Stimulated activated CD8-positive, alpha-beta memory T cell treated with anti-CD3 and anti-CD28 coated beads, Interleukin-15, amount 100 ng/mL, for 24 hours (primary cell): Measurements from ENCODE around the gene TRIM63.

ENCODE experiments used
- DNase-seq: peaks from one replicate; pipeline ENCODE4 v3.0.0-alpha.2; 2020; ENCODE audit warnings: low read depth

The TRIM63 gene

DNA sequence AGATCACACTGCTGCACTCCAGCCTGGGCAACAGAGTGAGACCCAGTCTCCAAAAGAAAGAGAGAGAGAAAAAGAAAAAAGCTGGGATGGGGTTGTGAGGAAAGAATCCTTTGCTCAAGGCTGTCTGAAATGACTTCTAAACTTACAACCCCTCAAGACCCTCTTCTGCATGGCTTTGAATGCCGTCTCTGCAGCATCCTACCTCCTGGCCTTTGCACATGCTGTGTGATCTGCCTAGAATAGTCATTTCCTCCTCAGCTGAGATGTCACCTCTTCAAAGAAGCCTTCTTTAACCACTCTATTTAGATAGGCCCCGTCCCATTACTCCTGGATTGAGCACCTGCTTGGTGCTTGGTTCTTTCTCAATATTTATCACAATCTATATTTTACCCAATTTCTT lies 17.4 kb upstream of the TRIM63 start:
- no peak for DNase-seq

DNA sequence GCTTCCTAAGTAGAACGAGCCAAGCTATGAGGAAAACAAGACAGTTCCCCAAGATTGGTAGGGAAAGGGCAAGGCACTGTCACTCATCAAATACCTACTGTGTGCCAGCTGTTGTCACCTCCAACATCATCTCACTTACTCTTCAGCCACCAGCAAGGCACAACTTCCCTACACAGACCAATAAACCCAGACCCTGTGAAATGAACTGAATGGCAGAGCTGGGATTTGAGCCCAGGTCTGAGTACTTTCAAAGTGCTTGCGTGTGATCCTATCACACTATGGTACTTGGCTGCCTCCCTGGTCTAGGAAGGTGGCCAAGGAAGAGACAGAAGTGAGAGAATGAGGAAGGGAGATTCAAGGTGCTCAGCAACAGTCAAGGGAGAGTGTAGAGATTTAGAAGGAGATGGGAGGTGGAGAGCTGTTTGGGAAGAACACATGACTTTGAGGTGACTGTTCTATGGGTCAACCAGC lies 16.7 kb upstream of the TRIM63 start:
- DNase-seq: no peak

DNA sequence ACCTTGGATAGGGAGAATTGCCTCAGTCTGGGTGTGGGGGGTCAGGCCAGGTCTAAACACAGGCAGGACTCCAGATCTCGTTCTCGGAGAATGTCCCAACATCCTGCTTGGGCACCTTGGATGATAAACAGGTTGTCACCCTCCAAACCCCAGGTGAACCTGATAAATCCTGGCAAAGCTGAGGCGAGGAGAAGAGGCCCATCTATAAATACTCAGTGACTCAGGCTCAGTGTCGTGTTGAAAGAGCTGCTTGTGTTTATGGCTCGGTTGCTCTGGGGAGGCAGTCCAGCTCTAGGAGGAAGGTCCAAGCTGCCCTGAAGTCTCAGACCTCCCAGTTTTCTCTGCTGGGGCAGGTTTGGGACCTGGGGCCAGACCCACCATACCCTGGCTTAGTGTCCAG lies 15.8 kb upstream of the TRIM63 start:
- no peak for DNase-seq

DNA sequence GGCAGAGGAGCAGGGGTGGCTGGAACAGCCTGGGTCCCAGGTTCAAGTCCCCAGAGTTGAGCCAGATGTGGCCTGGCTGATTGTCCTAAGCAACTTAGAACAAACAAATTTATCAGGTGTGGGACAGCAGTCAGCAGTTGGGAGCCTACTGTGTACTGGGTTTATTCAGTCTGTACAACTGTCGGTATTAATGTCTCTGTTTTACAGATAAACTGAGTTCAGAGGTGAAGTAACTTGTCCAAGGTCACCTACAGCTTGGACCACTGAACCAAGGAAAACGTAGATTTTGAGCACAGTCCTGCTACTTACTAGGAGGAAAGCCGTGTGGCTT lies 14.6 kb upstream of the TRIM63 start:
- no peak for DNase-seq

DNA sequence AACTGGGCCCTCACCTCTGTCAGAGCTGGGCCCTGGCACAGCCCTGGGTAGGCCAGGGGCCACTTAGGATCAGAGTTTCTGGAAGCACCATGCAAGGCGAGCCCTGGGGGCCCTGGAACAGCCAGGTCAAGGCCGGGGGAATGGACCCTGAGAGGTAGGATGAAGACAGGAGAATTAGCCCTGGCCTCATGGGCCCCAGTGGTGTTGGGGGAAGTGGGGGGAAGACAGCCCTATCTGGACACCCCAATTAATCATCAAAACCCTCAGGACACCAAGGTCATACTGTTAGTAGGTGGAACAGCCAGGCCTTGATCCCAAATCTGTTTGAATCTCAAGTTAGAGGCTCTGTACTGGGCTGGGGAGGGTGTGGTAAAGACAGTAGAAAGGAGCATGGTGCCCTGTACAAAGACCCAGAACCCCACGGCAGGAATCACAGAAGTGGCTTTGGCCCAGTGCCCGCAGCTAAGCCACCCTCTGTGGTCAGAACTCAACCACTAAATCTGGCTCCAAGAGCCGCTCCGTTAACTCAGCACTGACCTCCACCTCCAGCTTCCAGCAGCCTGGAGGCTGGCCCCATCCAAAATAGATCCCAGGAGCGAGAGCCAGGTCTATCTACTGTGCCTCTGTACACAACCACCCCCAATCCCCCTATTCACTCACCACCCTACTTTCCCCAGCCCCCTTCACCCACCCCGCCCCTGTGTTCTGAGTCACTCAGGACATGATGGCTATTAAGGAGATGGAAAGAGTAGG lies 14.0 kb upstream of the TRIM63 start:
- DNase-seq: no peak

DNA sequence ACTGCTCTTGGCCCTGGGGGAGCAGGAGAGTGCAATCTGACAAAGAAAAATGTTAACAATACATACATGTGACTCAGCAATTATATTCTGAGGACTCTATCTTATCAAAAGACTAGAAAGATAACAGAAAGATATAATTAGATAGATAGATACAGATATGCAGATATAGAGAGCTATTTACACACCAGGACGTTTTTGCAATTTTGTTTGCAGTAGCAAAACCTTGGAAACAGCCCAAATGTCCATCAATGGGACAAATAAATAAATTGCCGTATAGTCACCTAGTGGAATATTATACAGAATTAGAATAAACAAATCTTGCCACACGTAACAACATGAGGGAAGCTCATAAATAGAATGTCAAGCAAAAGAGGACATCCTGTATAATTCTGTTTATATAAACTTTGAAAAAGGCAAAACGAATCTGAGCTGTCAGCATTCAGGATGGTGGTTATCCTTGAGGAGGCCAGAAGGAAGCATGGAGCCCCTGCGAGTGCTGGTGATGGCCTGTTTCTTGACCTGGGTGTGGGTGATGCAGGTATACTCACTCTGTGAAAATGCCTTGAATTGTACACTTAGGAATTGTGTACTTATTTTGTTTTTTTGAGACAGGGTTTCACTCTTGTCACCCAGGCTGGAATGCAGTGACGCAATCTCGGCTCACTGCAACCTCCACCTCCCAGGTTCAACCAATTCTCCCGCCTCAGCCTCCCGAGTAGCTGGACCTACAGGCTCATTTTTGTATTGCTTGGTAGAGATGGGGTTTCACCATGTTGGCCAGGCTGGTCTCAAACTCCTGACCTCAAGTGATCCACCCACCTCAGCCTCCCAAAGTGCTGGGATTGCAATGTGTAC lies 12.8 kb upstream of the TRIM63 start:
- DNase-seq: no peak

DNA sequence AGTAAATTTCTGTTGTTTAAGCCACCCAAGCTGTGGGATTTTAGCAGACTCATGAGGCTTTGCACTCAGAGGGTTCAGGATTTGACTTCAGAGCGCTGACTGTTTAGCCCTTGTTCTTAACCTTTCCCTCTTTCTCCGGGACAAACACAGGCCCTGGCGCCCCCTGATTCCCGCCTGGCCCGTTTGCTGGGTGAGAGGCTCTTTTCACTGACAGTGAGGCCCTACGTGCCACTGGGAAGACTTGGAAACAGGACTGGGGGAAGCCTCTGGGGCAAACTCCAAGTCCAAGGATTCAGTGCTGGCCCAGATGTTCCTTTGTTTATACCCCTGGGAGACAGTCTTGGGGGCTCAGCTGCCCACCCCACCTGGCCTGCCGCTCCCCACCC lies 11.7 kb upstream of the TRIM63 start:
- no peak for DNase-seq

DNA sequence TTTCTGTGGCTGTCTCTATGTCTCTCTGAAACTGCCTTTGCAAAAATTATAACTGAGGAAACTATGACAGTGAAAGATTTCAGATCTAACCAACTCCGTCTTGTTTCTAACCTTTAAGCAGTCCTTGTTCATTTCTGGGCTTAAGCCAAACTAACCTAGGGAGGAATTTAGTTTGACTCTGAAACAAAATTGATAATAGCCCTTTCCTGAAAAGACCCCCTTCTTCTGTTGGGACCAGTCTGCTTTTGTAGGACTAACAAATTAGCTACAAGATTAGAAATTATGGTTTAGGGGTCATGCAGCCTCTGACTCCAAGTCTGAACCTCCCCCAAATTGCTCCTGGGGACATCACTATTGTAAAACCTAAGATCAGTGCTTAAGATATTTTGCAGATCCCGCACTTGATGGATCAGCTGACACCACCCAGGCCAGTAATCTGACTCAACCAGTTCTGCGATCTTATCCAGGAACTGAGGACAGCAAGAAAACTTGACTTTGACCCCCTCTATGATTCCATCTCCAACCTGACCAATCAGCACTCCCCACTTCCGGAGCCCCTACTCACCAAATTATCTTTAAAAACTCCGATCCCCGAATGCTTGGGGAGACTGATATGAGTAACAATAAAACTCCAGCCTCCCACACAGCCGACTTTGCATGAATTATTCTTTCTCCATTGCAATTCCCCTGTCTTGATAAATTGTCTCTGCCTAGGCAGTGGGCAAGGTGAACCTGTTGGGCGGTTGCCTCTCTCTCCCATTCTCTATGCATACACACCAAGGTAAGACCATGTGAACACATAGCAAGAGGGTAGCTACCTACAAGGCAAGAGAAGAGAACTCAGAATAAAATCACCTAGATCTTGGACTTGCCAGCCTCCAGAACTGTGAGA lies 11.1 kb upstream of the TRIM63 start:
- DNase-seq: no peak

DNA sequence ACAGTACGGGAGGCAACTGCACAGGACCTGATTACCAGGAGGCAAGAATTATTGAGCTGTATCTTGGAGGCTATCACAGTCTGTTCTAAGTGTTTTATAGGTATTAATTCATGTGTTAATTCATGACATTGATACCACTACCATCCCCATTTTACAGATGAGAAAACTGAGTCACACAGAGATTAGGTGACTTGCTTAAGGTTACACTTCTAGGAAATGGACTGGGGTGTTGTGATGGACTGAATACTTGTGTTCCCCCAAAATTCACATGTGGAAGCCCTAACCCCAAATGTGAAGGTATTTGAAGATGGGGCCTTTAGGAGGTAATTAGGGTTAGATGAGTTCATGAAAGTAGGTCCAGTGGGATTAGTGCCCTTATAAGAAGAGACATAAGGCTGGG lies 10.1 kb upstream of the TRIM63 start:
- DNase-seq: no peak

DNA sequence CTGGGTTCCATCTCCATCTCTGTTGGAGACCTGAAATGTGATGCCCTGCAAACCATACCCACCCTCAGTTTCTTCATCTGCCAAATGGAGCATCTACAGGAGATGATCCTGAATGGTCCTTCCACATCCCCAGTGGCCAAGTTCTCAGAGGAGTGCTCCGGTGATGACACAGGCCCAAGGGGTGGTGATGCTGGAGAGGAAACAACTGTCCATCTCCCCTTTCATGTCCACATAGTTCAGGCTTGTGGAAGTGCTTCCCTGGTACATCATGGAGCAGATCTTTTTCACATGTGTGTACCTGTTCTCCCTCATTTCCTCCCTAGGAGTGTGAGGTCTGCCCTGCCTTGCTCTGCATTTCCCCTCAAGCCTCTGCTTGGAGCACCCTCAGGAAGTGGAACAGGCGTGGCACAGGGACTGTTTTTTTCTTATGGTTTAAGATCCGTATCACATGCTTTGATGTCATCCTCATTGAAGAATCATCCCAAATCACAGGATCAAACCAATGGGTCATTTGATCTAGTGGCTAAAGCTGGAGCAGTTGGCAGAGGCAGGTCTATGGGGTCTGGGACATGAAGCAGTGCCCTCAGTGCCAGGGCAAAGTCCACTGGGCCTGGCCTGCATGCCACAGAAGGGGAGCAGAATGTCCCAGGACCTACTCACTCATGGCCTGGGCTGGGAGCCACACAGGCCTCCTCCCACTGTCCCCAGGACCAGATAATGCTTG lies 8.2 kb upstream of the TRIM63 start:
- no peak for DNase-seq

DNA sequence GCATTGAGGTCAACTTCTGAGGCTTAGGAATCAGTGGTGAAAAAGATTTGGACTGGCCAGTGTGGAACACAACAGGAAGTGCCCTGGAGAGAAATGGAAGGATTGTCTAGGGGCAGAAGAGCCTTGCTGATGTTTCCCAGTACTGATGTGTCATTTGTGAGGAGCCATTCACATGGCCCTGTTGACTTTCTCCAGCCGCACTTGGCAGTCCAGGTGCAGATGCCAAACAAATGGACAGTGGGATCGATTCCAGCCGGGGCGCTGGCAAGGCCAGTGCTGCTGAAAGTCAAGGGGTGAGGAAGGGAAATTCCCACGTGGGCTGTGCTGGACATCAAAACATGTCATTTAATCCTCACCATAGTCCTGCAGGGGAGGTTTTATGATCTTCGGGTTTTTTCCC lies 4.9 kb upstream of the TRIM63 start:
- DNase-seq: no peak

DNA sequence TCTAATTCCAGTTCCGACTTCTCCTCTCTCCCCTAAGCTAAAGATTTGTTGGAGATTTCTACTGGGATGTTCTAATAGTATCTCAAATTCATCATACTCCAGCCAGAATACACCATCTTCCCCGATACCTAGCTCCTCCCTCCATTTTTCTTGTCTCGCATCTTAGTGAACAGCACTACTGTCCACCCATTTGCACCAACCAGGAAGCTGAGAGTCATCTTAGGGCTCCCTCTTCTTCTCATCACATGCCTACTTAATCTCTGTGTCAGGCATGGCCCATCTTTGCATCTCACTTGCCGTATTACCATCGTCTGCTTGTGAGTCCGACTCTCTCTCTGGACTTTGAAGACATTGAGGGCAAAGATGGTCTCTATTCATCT lies 3.5 kb upstream of the TRIM63 start:
- DNase-seq: no peak

DNA sequence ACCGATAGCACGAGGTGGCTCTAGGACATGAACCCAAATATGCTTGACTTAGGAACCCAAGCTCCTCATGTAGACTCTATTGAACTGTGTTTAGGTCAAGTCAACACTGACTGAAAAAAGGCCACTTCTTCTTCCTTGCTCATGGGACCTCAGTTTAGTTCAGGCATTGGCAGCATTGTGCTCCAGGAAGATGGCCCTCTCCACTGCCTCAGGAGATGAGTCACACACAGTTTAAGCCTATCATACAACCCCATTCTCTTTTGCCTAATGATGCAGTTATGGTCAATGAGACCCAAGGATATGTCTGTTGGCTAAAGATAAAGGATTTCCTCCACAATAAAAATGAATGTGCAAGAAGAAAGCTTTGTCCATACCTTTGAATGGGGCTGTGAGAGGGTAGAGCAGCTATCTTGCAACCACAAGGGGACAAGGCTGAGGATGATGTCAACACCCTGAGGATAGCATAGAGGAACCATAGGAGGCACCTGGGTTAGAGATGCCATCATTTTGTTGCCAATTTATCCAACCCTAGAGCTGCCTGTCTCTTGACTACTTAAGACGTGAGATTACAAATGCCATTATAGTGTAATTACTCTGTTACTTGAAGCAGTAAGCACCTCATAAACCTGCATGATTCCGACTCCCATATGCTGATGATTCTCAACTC lies 3.0 kb upstream of the TRIM63 start:
- DNase-seq: no peak

DNA sequence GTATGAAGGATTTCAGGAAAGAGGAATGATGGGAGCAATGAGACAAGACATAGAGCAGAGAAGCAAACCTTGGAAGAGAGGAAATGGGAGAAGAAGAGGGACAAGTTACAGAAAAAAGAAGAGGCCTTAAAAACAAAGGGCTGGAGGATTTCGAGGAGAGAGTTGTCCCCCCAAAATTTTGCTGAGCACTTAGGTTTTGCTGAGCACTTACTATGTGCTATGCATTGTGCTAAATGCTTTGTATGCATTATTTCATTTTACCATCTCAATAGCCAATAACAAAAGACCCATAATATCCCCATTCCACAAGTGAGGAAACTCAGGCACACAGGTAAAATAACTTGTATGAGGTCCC lies 2.5 kb upstream of the TRIM63 start:
- DNase-seq: no peak

DNA sequence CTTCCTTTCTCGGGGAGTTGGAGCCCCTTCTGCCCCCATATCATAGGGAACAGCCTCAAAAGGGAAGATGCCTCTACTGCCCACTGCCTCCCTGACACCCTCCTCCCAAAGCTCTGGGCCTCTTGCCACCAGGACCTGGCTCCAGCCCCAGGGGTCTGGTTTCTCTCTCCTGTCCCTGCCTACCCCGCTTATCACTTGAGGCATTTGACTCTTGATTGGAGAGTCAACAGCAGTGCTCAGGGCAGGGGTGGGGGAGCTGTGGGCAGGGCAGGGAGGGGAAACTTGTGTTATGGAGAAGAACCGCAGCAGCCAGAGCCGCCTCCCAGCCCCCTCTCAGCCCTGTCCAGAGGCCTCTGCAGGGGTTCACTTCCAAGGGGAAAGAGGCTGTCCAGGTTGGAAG lies 573 bp downstream of the TRIM63 start:
- no peak for DNase-seq

DNA sequence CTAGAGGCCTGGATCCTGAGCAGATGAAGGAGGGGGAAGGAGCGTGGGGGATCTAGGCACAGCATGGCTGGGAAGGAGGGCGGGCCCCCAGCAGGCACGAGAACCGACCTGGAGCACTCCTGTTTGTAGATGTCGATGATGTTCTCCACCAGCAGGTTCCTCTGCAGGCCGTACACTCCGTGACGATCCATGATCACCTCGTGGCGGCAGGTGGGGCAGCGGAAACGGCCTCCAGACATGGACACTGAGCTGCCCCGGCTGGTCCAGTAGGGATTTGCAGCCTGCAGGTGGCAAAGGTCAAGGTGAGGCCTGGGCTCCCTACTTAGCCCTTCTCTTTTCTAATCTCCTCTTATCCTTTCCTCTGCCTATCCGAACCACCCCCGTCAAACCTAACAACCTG lies 1.3 kb downstream of the TRIM63 start:
- DNase-seq: no peak

DNA sequence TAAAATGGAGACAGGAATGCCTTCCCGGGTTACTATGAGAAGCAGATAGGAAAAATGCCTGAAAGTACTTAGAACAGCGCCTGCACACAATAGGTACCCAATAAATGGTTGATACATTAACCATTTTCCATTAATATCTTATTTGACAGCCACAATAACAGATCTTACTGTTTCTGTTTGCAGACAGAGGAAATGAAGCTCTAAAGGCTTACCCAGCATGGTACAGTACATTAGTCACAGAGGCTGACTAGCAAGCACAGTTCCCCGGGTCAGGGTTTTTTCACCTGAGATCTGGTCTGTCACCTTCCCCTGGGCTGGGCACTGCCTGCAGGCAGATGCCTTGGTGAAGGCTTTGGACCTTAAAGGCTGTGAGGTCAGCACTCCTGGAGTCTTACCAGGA lies 2.9 kb downstream of the TRIM63 start:
- no peak for DNase-seq

DNA sequence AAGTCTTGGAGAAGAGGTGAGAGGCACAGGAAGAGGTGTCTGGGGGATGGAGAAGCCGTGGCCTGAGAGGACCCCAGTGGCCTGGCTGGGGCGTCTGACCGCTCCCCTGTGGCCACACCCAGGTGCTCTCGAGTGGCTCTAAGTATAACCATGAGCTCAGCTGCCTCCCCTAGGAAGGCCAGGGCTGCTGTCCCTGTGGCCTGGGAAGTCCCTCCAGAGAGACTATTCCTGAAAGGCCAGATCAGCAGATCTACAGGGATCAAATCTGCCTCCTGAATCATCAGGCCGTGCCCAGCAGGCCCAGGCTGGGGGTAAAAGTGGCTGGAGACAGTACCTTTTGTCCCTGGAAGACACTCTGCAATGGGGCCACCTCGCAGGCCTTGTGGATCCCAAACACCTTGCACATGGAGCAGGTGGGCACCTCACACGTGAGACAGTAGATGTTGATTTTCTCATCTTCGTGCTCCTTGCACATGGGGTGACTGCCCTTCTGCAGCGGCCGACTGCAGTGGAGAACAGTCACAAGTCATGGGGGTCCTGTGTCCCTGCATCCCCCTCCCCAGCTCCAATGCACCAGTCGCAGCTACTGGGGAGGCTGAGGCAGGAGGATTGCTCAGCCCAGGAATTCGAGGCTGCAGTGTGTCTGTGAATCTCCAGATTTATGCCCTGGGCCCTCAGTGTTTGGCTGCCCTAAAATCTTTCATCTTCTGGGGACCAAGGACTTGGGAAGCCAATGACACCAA lies 6.4 kb downstream of the TRIM63 start:
- DNase-seq: no peak

DNA sequence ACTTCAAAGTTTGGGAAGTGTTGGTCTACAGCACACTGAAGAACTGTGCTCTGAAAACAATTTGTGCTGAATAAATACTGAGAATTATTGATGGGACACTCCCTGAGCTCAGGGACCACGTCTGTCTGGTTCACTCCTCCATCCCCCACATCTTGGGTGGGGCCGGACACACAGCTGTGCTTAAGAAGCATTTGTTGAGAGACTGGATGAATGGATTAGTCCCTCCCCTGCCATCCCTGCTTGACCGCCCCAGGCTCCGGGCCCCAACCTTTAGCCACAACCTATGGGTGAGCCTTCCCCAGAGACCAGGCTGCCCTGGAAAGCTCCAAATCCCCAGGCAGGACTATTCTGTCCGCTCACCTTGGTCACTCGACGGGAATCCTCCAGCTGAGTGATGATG lies 7.5 kb downstream of the TRIM63 start:
- DNase-seq: no peak

DNA sequence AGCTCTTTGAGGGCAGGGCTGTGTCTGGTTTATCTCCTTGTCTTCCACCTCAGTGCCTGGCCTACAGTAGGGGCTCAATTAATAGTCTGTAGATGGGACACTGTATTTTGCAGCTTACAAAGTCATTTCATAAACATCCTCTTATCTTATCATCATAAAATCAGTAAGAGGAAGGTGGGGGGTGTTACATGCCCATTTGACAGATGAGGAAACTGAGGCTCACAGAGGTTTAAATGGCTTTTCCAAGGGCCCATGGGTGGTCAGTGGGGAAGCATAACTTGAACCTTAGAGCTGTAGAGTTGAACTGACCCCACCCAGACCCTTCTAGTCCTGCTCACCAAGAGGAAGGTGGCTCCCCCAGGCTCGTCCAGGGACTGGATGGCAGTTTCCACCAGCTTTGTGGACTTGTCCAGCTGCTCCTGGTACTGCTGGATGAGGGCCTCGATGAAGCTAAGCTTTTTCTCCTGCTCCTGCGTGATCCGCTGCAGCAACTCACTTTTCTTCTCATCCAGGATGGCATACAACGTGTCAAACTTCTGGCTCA lies 9.3 kb downstream of the TRIM63 start:
- no peak for DNase-seq

DNA sequence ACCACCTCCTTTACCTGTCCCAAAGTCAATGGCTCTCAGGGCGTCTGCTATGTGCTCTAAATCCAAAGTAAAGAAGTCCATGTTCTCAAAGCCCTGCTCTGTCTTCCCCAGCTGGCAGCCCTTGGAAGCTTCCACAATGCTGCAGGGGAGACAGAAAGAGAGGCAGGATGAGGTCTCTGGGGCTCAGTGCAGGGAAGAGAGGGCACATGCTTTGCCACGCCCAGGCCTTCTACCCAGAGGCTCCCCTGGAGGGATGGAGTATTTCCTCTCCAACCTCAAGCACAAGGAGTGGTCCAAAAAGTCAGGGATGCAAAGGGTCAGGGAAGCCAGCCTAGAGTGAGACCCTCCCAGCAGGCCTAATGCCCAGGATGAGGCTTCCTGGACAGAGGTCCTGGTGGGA lies 10.2 kb downstream of the TRIM63 start:
- DNase-seq: no peak
